Immature natural killer cell (primary cell): ENCODE measurements around the gene ZNF32. TPM values are rescaled to one million over a fixed set of nuclear protein-coding genes. Genes with fewer than 3 reads are reported as not detected.
"Not testable (repeated sequence)": the region's sequence is repeated elsewhere in the genome, so short reads cannot be mapped to it uniquely, and the experiment has no call there.

ENCODE experiments used
- DNase-seq, 3 donors: peaks; one replicate each; pipeline ENCODE4 v3.0.0; 2022; ENCODE audit warnings: mixed read lengths in 1 of 3
- H3K27ac Mint-ChIP-seq, 6 donors: one replicate each; pipeline ENCODE4 v1.8.0; 2020; ENCODE audit warnings: mixed read lengths in 6 of 6, mild to moderate bottlenecking in 5 of 6, inconsistent platforms in 4 of 6, moderate library complexity in 3 of 6
- H3K27me3 Mint-ChIP-seq, 3 donors: one replicate each; pipeline ENCODE4 v1.8.0; 2020 to 2021; ENCODE audit warnings: low read depth in 3 of 3, mild to moderate bottlenecking in 3 of 3, mixed read lengths in 3 of 3, moderate library complexity in 3 of 3, inconsistent platforms in 1 of 3
- H3K36me3 Mint-ChIP-seq, 3 donors: one replicate each; pipeline ENCODE4 v1.8.0; 2020; ENCODE audit warnings: mixed read lengths in 3 of 3, inconsistent platforms in 2 of 3, mild to moderate bottlenecking in 2 of 3
- H3K4me1 Mint-ChIP-seq, 2 donors: one replicate each; pipeline ENCODE4 v1.8.0; 2020; ENCODE audit warnings: inconsistent platforms in 2 of 2, mild to moderate bottlenecking in 2 of 2, mixed read lengths in 2 of 2, moderate library complexity in 1 of 2
- H3K4me3 Mint-ChIP-seq, 5 donors: one replicate each; pipeline ENCODE4 v1.8.0; 2020; ENCODE audit warnings: mild to moderate bottlenecking in 5 of 5, mixed read lengths in 5 of 5, inconsistent platforms in 3 of 5, moderate library complexity in 3 of 5
- H3K9me3 Mint-ChIP-seq, 6 donors: one replicate each; pipeline ENCODE4 v1.8.0; 2020; ENCODE audit warnings: mild to moderate bottlenecking in 6 of 6, mixed read lengths in 6 of 6, inconsistent platforms in 4 of 6, moderate library complexity in 3 of 6
- polyA plus RNA-seq, 3 donors: library from polyadenylated mRNA; unstranded; fragments of 300-500 nt; fragmentation: Illumina TruSeq; gene quantifications; one replicate each; pipeline ENCODE4 v1.2.3, GENCODE V29; 2021

Gene ZNF32
- polyA plus RNA-seq, 3 donors from 2014 or later: 97.4 to 139 (median 111) TPM

DNA sequence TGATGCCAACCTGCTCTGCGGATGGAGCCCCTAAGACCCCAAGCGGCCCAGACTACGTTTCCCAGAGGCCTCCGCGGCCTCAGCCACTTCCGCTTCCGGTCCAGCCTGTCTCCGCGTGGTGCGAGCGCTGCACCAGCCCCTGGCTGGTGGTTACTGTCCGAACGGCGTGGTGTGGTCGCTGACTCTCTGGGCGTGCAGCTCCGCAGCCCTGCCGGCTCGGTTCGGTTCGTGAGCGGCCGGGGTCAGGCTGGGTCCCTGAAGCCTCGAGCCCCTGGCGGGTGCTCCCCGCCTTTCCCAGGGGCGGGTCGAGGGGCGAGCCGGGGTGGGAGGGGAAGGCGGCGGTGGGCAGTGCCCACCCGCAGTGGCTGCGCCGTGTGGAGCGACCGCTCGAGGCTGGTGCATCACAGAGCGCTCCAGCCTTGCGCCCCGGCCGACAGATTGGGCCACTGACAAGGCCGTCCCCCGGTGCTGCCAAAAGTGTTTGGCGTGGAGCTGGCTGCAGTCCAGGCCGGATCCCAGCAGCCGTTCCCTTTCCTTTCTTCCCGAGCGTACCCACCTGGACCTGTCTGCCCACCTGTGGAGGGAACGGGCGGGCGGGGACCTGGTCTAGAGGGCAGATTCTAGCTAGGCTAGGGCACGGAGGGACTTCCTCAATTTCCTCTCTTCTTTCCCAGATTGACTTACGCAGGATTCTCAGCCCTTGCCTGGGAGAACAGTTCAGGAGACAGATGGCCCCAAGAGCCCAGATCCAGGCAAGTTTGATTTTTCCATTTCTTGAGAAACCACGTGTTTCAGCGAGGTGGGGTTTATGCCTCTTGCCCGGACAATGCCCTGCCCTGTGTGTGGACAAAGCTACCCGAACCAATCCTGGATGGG, 42.1 kb downstream of the ZNF32 start, which contains the start of gene ZNF485:
Gene ZNF485 (plus strand): TSS at position 116 of the 876 bp plus-strand sequence. CDS start 613 bp downstream, at position 729.
- peaks cover 0 to 2% (median 0%) of the 10 kb centered on the region in 6 donors for H3K9me3 Mint-ChIP-seq
- H3K4me1 Mint-ChIP-seq: peaks cover 35 to 58% of the 10 kb centered on the region in 2 donors
- H3K27me3 Mint-ChIP-seq: peaks cover 0 to 6% (median 0%) of the 10 kb centered on the region in 3 donors
- peaks cover 8 to 30% (median 28%) of the 10 kb centered on the region in 3 donors for H3K36me3 Mint-ChIP-seq
- H3K27ac Mint-ChIP-seq: peak within 1 kb of the TSS; percentile 64 to 90 (median 80)
- peak; percentile 63 to 69 (median 65) for DNase-seq
- H3K4me3 Mint-ChIP-seq: peak within 1 kb of the TSS; percentile 78 to 87 (median 86)

DNA sequence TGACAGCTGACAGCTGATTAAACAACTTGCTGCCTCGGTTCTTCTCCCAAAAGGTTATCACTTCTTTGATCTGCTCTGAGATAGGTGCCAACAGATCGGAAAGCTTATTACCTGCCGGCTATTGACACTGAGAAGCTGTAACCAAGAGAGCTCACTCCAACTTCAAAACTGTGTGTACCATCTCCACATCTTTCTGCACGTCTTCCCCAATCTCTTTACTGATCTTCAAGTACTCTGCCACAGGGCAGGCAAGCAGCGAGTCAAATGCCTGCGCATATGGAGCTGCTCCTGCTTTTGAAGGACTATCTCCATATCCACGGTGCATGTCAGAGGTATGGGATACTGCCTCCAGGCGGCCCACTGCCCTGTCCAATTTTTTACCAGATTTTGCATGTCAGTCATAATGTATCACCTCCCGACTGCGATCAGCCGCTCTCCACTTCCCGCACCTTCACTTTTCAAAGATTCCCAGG, 42.8 kb downstream of the ZNF32 start:
- DNase-seq: no peak
- Mint-ChIP-seq H3K27me3 (peaks cover 0 to 6% (median 0%) of the 10 kb centered on the region in 3 donors), H3K4me3 (peak overlapping the region; percentile 78 to 87 (median 86)), H3K36me3 (peaks cover 7 to 24% (median 22%) of the 10 kb centered on the region in 3 donors), H3K4me1 (peaks cover 35 to 58% of the 10 kb centered on the region in 2 donors), H3K27ac (peak overlapping the region in 5 of 6 donors; percentile 80 to 90 (median 81)), H3K9me3 (peaks cover 0 to 2% (median 0%) of the 10 kb centered on the region in 6 donors)

DNA sequence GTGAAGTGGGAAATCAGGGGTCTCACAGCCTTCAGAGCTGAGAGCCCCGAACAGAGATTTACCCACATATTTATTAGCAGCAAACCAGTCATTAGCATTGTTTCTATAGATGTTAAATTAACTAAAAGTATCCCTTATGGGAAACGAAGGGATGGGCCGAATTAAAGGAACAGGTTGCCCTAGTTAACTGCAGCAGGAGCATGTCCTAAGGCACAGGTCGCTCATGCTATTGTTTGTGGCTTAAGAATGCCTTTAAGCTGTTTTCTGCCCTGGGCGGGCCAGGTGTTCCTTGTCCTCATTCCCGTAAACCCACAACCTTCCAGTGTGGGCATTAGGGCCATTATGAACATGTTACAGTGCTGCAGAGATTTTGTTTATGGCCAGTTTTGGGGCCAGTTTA, 47.1 kb downstream of the ZNF32 start:
- not testable (repeated sequence) for H3K27me3 Mint-ChIP-seq, DNase-seq, H3K36me3 Mint-ChIP-seq, H3K9me3 Mint-ChIP-seq, H3K27ac Mint-ChIP-seq, H3K4me3 Mint-ChIP-seq
- H3K4me1 Mint-ChIP-seq: peaks cover 43 to 48% of the 10 kb centered on the region in 2 donors

GRCh38 chr10:43599333-43599732, 49.3 kb downstream of the ZNF32 start:
- Mint-ChIP-seq H3K27ac (peak overlapping the region; percentile 46 to 89 (median 76)), H3K27me3 (peaks cover 0 to 6% (median 0%) of the 10 kb centered on the region in 3 donors), H3K4me3 (peak overlapping the region; percentile 7 to 63 (median 20)), H3K36me3 (no peaks in the 10 kb centered on the region), H3K9me3 (no peaks in the 10 kb centered on the region), H3K4me1 (peaks cover 52 to 58% of the 10 kb centered on the region in 2 donors)
- no peak for DNase-seq

GRCh38 chr10:43598446-43598845, 50.2 kb downstream of the ZNF32 start:
- no peaks in the 10 kb centered on the region for H3K9me3 Mint-ChIP-seq
- peaks cover 0 to 2% (median 0%) of the 10 kb centered on the region in 3 donors for H3K27me3 Mint-ChIP-seq
- H3K36me3 Mint-ChIP-seq: peaks cover 0 to 4% (median 0%) of the 10 kb centered on the region in 3 donors
- peak overlapping the region in 1 of 5 donors; percentile 37 for H3K4me3 Mint-ChIP-seq
- H3K4me1 Mint-ChIP-seq: peaks cover 59 to 64% of the 10 kb centered on the region in 2 donors
- DNase-seq: no peak
- peak overlapping the region in 3 of 6 donors; percentile 15 to 60 (median 50) for H3K27ac Mint-ChIP-seq

DNA sequence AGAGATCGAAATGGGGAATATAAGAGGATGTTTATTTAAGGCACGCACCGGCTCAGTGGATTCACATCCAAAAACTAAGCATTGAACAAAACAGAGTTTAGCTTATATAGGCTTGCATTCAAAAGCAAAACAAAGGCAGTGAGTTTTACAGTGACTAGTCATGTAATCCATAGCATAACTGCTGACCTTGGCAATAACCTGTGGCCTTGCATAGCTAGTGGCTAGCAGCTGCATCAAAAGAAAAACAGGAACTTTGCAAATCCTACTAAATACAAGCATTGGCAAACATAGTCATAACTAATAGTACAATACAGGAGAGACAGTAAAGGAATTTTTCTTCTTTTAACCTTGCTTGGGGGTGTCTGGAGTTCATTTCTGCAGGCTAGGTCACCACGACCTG, 52.1 kb downstream of the ZNF32 start:
- Mint-ChIP-seq H3K36me3 (peaks cover 0 to 4% (median 0%) of the 10 kb centered on the region in 3 donors), H3K4me3 (peak overlapping the region; percentile 78 to 88 (median 84)), H3K9me3 (peaks cover 0 to 6% (median 0%) of the 10 kb centered on the region in 6 donors), H3K27me3 (peaks cover 0 to 2% (median 0%) of the 10 kb centered on the region in 3 donors), H3K4me1 (peaks cover 59 to 64% of the 10 kb centered on the region in 2 donors), H3K27ac (peak overlapping the region; percentile 55 to 92 (median 87))
- no peak for DNase-seq

DNA sequence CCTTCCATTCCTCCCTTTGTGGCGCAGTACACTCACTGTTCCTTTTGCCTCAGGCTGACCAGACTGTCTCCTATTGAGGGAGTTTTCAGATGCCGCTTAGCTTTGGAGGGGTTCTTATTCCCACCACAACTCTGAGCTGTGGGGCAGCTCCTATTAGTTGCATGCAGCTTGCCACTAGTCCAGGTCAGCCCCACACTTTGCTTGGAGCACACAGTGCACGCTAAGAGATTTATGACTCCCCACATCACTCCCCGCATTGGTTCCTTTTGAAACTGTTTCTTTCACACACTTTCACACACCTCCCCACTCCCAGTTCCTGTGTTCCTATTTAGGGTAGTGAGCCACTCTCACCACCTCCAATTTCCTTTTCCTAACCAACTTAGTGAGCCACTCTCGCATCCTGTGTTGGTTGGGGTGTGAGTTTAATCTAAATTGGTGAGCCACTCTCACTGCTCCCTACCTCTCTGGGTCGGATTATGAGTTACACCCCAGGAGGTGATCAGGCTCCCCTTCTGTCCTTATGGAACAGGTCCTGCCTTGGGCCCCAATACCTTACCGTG, 52.9 kb downstream of the ZNF32 start:
- DNase-seq: peak; percentile 49 to 53 (median 52)
- Mint-ChIP-seq H3K27ac (peak overlapping the region; percentile 55 to 92 (median 87)), H3K9me3 (peaks cover 0 to 9% (median 0%) of the 10 kb centered on the region in 6 donors), H3K4me1 (peaks cover 59 to 63% of the 10 kb centered on the region in 2 donors), H3K36me3 (peaks cover 0 to 4% (median 0%) of the 10 kb centered on the region in 3 donors), H3K4me3 (peak overlapping the region; percentile 78 to 88 (median 84)), H3K27me3 (peaks cover 0 to 2% (median 0%) of the 10 kb centered on the region in 3 donors)

- H3K9me3 Mint-ChIP-seq: peaks cover 0 to 9% (median 0%) of the 10 kb centered on the region in 6 donors
- H3K27me3 Mint-ChIP-seq: peaks cover 0 to 2% (median 0%) of the 10 kb centered on the region in 3 donors
- H3K4me3 Mint-ChIP-seq: peak overlapping the region; percentile 78 to 88 (median 84)
- peak; percentile 42 to 53 (median 45) for DNase-seq
- H3K4me1 Mint-ChIP-seq: peaks cover 59 to 60% of the 10 kb centered on the region in 2 donors
- peaks cover 0 to 4% (median under 1%) of the 10 kb centered on the region in 3 donors for H3K36me3 Mint-ChIP-seq
- H3K27ac Mint-ChIP-seq: peak overlapping the region; percentile 55 to 92 (median 87)
Observed at GRCh38 chr10:43594944-43595589, 53.6 kb downstream of the ZNF32 start.

Other genes with a start within 250 kb of the ZNF32 start
- 100 to 1,000 TPM; 184 to 274 (median 203) TPM for gene HNRNPF, start 239.7 kb downstream of the ZNF32 start, polyA plus RNA-seq
- gene ZNF487, start 211.8 kb downstream of the ZNF32 start, polyA plus RNA-seq: 10 to 100 TPM in 2 of 3 donors, 1 to 10 TPM in 1; 7.7 to 15.8 (median 13.0) TPM
- gene ZNF239, start 74.3 kb downstream of the ZNF32 start, polyA plus RNA-seq: under 1 TPM in 2 of 3 donors, not detected in 1; 0.43 to 0.83 TPM
- 1 to 10 TPM in 2 of 3 donors, not detected in 1; 2.4 to 6.4 TPM for gene ZNF485, start 42.4 kb downstream of the ZNF32 start, polyA plus RNA-seq